Neuron (in vitro differentiated cells): Measurements from ENCODE around the gene RAB3A.
"Not testable (repeated sequence)": the region's sequence is repeated elsewhere in the genome, so short reads cannot be mapped to it uniquely, and the experiment has no call there.

Experiments used
- H2AFZ ChIP-seq: one replicate; pipeline ENCODE4 v1.6.1; 2013; ENCODE audit warnings: low read depth, mild to moderate bottlenecking, inconsistent platforms, low read length, moderate library complexity
- H3K27me3 ChIP-seq: one replicate; pipeline ENCODE4 v1.6.1; 2013; ENCODE audit warnings: low read length; ENCODE audit not compliant: insufficient read depth
- H3K36me3 ChIP-seq: one replicate; pipeline ENCODE4 v1.6.1; 2013; ENCODE audit warnings: low read length; ENCODE audit not compliant: insufficient read depth
- H3K4me1 ChIP-seq: one replicate; pipeline ENCODE4 v1.6.1; 2013; ENCODE audit warnings: low read length; ENCODE audit not compliant: insufficient read depth
- H3K4me3 ChIP-seq: 2 replicates; pipeline ENCODE4 v1.5.1; 2013; ENCODE audit warnings: mild to moderate bottlenecking, low read length, moderate library complexity
- H3K9me3 ChIP-seq: one replicate; pipeline ENCODE4 v1.6.1; 2013; ENCODE audit warnings: low read length

RAB3A gene

DNA sequence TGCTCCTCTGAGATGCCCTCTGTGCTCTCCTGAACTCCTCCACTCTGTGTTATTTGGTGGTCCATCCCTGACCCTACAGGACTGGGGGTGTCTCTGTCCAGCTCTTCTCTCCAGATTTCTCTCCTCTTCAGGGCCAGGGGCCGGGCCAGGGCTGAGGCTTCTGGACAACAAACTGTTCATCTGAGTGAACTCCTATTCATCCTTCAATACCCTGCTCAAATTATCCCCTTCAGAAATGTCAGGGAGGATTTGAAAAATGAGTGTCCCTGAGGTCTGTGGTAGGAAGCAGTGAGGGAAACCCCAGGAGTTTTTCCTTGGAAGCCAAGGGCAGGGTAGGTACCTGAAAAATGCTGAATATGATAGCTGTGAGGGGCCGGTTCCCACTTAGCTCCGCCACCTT lies 14.8 kb upstream of the RAB3A start:
- Histone ChIP-seq H3K27me3 (peaks cover 28% of the 10 kb centered on the region), H3K9me3 (no peaks in the 10 kb centered on the region), H3K36me3 (no peaks in the 10 kb centered on the region), H3K4me1 (no peaks in the 10 kb centered on the region), H2AFZ (no peak overlapping the region), H3K4me3 (no peak overlapping the region)

DNA sequence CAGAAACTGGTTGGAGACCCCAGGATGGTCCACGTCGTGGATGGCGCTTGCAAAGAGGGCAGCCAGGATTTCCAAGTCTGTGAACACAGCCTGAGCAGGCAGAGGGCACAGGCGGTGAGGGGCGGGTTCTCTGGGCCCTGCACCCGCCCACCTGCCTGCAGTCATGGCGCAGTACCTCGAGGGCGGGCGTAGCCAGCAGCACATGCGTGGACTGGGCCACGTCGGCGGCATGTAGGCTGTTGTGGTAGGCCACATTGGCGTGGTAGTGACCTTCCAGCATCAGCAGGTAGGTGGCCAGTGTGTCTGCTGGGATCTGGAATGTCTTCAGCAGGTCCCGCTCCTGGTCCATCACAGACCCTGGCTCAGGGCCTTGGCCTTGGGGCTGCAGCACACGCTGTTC lies 14.3 kb upstream of the RAB3A start:
- H2AFZ ChIP-seq = no peak overlapping the region
- no peaks in the 10 kb centered on the region for H3K4me1 ChIP-seq
- no peaks in the 10 kb centered on the region for H3K9me3 ChIP-seq
- H3K4me3 ChIP-seq = no peak overlapping the region
- peaks cover 28% of the 10 kb centered on the region for H3K27me3 ChIP-seq
- H3K36me3 ChIP-seq = no peaks in the 10 kb centered on the region

DNA sequence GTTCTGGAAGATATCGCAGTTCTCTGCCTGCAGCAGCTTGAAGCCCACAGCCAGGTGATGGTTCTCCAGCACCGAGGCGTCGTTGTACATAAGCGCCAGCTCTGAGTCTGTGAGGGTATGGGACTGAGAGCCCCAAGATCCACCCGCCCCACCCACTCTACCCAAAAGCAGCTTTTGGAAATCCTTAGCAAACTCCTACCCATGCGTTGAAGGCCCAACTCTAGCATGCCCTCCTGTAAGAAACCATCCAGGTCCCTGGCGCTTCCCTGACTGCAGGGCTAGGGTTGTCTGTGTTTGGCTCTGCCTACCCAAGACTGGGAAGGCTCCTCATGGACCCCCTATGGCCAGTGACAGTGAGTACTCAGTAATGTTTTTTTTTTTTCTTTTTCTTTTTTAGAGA lies 12.9 kb upstream of the RAB3A start:
- Histone ChIP-seq H2AFZ (no peak overlapping the region), H3K36me3 (no peaks in the 10 kb centered on the region), H3K9me3 (no peaks in the 10 kb centered on the region), H3K27me3 (peaks cover 28% of the 10 kb centered on the region), H3K4me3 (no peak overlapping the region), H3K4me1 (no peaks in the 10 kb centered on the region)

DNA sequence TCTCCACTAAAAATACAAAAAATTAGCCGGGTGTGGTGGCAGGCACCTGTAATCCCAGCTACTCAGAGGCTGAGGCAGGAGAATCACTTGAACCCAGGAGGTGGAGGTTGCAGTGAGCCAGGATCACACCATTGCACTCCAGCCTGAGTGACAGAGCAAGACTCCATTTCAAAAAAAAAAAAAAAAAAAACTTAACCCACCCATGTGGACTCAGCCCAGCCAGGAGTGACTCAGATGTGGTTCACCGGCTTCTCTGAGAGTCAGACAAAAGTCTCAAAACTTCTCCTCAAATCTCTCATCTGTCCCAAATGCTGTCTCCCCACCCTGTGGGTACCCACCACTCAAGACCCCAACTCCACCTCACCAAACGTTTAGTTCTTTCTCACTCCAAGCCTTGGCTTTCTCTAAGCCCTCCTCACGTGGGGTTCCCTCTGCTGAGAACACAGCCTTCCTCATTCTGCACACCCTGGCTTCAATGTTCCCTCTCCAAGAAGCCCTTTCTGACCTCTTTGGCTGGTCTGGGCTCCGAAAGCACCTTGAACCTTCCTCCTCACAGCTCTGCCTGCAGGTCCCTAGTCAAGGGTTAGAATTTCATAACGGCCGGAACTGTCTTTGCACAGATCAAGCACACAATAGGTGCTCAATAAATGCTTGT lies 11.1 kb upstream of the RAB3A start:
- no peak overlapping the region for H2AFZ ChIP-seq
- H3K27me3 ChIP-seq = peaks cover 16% of the 10 kb centered on the region
- no peaks in the 10 kb centered on the region for H3K9me3 ChIP-seq
- H3K36me3 ChIP-seq = no peaks in the 10 kb centered on the region
- H3K4me3 ChIP-seq = no peak overlapping the region
- H3K4me1 ChIP-seq = no peaks in the 10 kb centered on the region

DNA sequence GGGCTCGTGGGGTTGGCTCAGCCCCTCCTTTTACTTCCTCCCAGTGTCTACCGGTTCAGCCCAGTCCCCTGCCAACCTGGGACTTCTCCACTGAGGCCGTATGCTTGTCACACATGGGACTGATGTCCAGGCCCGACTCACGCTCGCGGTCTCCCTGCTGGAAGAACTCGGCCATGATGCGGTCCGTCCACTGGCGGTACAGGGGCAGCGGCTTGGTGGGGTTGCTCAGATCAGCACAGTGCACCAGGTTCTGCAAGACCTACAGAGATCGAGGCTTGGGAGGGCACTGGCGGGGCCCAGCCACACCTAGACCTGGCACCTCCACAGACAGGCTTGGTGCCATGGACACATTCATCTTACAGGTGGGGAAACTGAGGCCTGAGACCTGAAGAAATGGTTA lies 7.8 kb upstream of the RAB3A start:
- no peaks in the 10 kb centered on the region for H3K36me3 ChIP-seq
- no peak overlapping the region for H2AFZ ChIP-seq
- H3K4me1 ChIP-seq = no peaks in the 10 kb centered on the region
- H3K27me3 ChIP-seq = no peaks in the 10 kb centered on the region
- H3K4me3 ChIP-seq = no peak overlapping the region
- no peaks in the 10 kb centered on the region for H3K9me3 ChIP-seq

DNA sequence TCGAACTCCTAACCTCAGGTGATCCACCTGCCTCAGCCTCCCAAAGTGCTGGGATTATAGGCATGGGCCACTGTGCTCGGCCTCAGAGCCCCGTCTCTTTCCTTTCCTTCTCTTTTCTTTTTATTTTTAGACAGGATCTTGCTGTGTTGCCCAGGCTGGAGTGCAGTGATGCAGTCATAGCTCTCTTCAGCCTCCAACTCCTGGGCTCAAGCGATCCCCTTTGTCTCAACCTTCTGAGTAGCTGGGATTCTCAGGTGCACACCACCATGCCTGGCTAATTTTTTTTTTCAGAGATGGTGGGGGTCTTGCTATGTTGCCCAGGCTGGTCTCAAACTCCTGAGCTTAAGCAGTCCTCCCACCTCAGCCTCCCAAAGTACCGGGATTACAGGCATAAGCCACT lies 6.1 kb upstream of the RAB3A start:
- H3K36me3 ChIP-seq = not testable (repeated sequence)

DNA sequence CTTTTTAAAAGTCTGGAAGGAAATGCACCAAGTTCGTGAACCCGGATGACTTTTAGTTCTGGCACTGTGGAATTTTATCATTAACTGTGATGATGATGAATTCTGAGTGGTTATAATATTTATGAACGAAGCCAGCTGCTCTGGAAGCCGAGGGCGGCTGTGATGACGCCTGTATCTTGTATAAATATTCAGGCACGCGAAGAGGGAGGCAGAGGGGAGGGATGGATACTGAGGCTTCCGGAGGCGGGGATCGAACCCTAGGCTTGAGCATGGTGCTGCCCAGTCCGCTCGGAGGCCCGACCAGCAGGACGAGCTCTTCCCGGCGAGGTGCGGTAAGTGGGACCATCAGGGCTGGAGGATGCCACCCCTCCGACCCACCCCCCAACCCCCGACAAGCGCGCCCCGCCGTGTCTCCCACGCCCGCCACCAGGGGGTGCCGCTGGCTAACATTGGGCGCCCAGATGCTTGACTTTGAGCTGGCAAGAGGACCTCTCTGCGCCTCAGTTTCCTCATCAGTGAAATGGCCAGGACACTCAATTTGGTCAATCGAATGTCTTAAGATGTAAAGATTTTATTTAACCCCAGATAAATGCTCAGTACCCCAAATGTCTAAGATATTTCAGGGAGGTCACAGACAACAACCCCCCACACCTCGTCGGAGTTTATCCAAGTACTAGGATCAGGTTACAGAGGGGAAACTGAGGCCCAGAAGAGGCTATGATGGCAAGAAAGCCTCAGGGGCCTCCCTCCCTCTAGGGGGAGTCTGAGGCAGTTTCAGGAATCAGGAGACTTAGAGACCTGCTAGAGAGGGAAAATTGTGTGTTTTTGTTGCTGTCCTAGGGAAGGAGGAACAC lies 4.5 kb upstream of the RAB3A start:
- Histone ChIP-seq H3K36me3 (no peaks in the 10 kb centered on the region), H3K9me3 (no peaks in the 10 kb centered on the region), H3K4me1 (peaks cover 9% of the 10 kb centered on the region), H3K4me3 (no peak overlapping the region), H3K27me3 (no peaks in the 10 kb centered on the region), H2AFZ (no peak overlapping the region)

More for the DNA sequence above, 6.1 kb upstream of the RAB3A start:
- H3K4me3 ChIP-seq, H3K27me3 ChIP-seq, H3K9me3 ChIP-seq, H2AFZ ChIP-seq, H3K4me1 ChIP-seq: not testable (repeated sequence)

DNA sequence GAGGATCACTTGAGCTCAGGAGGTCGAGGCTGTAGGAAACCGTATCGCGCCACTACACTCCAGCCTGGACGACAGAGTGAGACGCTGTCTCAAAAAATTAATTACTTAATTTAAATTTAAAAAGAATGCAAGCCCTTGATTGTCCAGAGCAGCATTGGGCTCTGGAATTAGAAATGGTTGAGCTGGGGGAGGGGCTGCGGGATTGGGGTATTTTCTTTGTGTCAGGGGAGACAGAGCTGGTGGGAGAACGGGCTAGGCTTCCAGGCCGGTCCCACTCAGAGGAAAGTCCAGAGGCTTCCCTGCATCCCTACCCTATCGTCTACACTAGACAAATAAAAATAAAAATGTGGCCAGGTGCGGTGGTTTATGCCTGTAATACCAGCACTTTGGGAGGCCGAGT lies 2.2 kb upstream of the RAB3A start:
- Histone ChIP-seq H3K27me3 (no peaks in the 10 kb centered on the region), H3K9me3 (no peaks in the 10 kb centered on the region), H3K4me3 (peak overlapping the region; percentile 64), H2AFZ (no peak overlapping the region), H3K36me3 (no peaks in the 10 kb centered on the region), H3K4me1 (peaks cover 13% of the 10 kb centered on the region)

DNA sequence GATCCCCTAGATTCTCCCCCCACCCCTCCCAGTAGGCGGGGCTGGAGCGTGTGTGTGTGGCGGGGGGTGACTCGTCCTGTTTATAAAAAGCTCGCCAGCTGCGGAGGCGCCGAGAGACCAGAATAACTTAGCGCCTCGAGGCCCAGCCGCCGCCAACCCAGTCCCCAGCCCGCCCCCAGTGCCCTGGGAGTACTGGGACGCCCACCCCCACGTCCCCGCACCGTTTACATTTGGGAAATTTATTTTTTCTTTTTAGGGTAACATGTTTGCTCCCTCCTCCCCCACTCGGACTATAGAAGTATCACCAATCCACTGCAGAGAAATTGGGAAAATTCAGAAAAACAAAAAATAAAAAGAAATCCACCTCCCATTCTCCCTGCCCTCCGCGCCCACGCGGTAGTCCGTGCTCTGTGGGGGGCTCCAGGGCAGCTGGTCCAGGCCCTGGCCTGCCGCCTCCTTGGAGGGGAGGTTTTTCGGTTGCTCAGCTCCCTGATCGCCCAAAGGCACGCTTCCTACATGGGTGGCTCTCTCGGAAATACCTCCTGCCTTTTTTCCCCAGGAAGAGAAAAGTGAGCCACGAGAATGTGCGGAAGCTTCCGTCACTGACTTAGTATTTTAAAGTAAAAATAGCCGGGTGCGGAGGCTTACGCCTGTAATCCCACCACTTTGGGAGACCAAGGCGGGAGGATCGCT lies 1.5 kb upstream of the RAB3A start:
- H3K4me1 ChIP-seq = peaks cover 13% of the 10 kb centered on the region
- no peaks in the 10 kb centered on the region for H3K36me3 ChIP-seq
- no peaks in the 10 kb centered on the region for H3K9me3 ChIP-seq
- peak overlapping the region; percentile 64 for H3K4me3 ChIP-seq
- no peaks in the 10 kb centered on the region for H3K27me3 ChIP-seq
- H2AFZ ChIP-seq = peak overlapping the region; percentile 91

DNA sequence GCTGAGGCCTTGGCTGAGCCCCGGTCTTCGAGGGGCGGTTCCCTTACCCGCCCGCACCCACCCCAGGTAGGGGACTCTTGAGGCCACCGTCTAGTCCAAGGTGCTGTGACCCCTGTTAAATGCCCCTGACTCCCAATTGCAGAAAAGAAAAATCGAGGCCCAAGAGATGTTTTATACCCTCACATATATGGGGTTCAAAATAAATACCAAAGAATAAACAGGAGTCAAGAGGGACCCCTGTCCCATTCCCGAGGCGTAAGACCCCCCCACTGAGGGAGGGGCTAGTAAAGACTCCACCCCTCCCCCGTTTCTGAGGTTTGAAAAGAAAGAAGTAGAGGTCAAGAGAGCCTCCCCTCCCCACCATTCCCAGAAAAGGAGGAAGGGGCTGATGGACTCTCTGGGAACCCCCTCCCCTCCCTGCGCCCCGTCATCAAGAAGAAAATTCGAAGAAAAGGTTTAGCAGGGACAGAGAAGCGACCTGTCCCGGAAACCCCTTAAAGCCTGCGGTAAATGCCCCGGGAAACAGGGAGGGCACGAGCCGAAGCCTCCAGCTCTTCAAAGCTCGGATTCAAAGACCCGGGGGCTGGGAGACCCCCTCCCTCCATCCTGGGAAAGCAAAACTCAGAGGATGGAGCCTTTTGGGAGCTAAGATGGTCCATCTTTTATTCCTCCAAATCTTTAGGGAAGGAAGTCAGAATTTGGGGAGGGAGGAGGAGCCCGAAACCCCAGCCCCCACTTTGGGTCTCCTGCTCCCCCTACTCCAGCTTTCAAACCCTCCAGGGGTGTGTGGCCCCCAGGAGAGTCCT lies 755 bp upstream of the RAB3A start:
- Histone ChIP-seq H3K4me1 (peaks cover 13% of the 10 kb centered on the region), H3K27me3 (no peaks in the 10 kb centered on the region), H3K9me3 (no peaks in the 10 kb centered on the region), H3K36me3 (no peaks in the 10 kb centered on the region), H3K4me3 (peak overlapping the region; percentile 64), H2AFZ (peak overlapping the region; percentile 91)

DNA sequence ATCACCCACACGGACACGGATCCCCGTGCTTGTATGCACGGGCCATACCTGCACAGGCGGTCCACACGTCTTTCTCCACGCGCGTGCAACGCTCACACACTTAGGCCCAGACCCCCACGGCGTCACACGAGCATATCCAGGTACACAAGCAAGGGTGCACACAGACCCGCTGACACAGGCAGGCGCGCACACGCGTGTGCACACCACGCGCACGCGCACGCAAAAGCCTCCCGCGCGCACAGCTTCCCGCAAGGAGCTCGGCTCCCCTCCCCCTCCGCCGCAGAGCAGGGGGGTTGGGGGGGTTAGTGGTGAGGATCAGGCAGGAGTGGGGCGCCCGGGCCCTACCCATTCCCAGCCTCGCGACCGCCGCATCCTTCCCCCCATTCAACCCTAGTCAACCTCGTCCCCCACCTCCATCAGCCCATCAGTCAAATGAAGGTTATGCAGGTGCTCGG lies 407 bp downstream of the RAB3A start:
- Histone ChIP-seq H3K9me3 (no peaks in the 10 kb centered on the region), H3K4me1 (peaks cover 13% of the 10 kb centered on the region), H3K4me3 (peak overlapping the region; percentile 64), H3K36me3 (peaks cover 6% of the 10 kb centered on the region), H2AFZ (peak overlapping the region; percentile 15), H3K27me3 (no peaks in the 10 kb centered on the region)

DNA sequence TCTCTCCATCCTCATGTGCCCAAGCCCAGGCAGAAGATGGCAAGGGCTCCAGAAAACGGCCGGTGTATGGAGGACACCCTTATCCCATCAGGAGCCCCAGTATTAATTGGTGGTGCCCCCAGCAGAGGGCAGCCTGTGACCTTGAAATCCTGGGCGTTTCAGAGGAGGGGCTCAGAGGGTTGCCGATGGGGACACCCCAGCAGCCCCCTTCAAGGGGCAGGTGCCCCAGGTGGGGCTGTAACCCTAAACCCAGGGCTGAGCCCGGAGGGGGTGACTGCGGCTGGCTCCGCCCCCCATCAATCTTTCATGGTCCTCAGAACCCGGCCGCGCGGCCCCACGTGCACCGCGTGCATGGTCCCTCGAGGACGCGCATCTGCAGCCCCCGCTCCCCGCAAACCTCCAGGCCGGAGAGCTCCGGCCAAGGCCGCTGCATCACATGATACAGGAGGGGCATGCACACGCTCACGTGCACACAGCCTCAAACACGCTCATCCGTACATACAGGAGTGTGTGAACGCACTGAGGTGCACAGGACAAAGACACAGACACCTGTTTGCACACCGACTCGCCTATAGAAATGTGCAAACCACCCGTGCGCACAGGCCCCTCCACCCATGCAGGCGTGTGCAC lies 949 bp downstream of the RAB3A start:
- H3K27me3 ChIP-seq = no peaks in the 10 kb centered on the region
- peaks cover 13% of the 10 kb centered on the region for H3K4me1 ChIP-seq
- no peaks in the 10 kb centered on the region for H3K9me3 ChIP-seq
- H3K36me3 ChIP-seq = peaks cover 12% of the 10 kb centered on the region
- H2AFZ ChIP-seq = no peak overlapping the region
- H3K4me3 ChIP-seq = peak overlapping the region; percentile 64
